NCI-H345 (cell line): ENCODE data around the gene ATP1A4.

Experiments used
- DNase-seq: peaks from one replicate; lab custom pipeline; 2025; lab: John Stamatoyannopoulos, UW

The ATP1A4 gene

DNA sequence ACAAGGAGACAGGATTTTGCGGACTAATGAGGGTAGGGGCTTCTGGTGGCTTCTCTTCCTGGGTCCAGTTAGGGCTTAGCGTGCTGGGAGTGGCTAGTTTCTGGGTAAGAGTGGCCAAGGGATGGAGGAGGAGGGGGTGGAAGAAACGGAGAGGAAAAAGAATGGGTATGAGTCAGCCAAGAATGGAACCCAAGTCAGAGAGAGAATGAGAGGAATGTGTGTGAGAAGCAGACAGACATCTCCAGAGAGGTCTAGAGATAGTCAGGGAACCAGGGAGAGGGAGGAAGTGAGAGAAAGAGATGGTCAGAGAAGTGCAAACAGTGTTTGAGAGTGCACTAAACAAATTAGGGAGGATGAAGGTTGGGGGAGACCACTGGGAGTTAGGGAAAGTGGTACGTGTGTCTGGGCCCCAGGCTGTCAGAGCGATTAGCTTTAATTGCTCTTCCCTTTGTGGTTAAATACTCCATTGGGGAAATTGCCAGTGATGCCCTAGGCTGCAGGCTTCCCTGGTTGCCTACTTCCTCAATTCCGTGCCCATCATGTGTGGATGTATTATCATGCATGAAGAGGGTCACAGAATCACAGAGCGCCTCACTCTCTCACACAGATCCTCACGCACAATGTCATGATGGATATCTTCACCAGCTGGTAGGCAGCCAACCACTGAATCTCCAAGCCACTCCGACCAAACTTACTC, 55.2 kb downstream of the ATP1A4 start:
- no peak for DNase-seq

DNA sequence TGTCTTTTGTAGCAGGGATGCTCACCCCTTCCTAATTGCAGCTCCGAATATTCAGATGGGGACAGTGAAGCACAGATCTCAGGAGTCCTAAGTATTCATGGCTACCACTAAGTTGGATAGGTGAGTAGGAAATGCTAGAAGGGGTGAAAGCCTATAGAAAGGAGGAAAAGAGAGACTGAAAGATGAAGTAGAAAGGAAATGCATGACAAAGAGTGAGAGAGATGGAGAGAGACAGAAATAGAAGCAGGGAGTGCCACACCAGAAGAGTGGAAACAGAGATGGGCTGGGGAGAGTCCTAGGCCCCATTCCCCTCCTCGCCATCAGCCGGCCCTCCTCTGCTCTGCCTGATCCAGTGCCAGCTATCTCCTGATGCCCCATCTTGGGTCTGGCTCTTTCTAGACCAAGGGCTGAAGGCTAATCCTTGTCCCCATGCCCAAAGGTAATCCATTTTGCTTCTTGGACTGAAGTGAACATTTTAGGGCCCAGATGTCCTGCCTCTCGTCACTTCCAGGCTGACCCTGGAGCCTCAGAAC, 55.8 kb downstream of the ATP1A4 start:
- no peak for DNase-seq

DNA sequence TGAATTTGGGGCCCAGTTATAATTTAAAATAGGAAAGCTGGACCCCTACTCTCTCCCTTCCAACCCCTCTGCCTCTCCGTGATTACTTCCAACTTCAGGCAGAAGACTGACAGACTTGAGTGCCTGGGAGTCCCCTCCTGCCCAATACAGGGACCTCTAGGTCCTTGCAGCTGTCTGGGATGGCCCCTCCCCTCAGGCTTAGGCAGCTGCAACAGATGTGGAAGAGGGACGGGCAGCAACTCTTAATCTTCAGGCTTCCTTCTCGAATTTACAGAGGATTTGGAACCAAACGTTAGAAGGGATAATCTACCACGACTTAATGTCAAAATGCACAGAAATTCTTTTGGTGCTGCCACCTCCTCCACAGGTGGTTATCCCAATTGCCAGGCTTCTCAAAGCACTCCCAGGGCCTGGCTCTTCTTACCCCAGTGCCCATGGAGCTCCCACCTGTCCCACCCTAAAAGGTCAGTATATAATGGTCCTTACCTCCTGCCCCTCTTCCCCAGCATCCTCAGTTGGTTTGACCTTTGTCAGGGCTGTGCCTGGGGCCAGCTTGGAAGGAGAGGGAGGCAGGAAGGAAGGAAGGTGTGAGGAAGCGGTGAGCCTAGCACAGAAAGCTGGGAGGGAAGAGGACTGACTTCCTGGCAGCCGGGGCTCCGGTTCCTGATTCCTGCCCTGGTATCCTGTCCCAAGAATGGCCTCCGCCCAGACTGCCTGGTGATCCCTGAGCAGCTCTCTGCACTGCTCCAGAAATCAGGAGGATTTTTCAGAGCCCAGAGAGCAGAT, 56.6 kb downstream of the ATP1A4 start:
- no peak for DNase-seq

DNA sequence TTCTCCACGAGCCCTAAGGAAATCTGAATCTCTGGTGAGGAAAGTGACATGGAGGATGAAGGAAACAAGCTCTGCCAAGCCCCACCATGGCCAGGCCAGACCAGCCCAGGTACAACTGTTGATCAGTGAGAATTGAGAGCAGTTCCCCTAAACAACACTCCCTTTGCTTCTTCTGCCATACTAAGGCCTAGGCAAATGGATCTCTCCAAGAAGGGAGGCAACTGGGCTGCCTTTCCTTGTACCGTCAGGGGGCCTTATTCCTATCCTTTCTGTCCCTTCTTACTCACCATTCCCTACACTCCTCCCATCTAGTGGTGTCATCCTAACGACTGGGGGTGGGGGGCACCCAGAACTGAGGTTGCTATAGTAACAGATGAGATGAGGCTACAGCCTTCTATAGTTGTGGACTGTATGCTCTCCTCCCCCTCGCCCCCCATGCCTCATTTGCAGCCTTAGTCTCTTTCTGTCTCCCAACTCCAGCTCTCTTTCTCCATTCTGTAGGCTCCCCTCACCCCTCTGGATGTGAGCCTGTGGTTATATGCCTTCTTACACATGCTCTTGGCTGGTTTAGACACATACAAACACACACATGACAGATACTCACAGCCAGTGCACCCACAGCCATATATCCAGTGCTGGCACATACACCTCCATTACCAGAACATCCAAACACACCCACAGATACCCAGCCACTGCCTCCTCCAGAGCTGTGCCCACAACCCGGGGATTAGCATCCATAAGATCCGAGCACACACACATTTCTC, 57.3 kb downstream of the ATP1A4 start:
- DNase-seq, result no peak

DNA sequence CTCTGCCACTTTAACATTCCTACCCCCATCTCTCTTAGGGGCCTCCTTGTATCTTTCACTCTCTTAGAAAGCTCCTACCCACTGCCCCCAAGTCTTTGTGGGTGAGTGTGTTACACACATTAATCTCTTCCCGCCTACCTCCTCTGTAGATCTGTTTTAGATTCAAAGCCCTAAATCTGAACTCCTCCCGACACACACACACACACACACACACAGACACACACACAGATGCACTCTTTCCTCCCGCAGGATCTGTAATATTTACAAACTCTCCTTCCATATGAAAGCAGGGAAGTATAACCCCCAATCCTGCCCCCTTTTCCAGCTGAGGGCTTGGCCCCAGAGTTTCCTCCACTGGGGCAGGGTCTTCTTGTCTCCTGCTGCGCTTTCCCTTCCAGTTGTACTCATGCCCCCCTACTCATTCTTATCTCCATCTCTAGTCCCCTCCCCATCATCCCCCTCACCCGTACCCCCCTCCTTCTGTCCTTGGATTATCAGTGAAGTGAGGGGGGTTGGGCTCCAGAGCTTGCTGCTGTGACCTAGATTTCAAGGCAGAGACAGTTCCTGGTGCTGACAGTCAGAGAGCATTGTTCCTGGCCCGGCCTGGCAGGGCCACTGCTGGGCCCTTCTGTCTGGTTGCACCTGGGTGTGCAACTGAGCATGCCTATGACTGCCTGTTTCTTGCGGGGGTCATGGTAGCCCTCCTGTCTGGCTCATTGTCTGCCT, 58.1 kb downstream of the ATP1A4 start:
- DNase-seq, result no peak

DNA sequence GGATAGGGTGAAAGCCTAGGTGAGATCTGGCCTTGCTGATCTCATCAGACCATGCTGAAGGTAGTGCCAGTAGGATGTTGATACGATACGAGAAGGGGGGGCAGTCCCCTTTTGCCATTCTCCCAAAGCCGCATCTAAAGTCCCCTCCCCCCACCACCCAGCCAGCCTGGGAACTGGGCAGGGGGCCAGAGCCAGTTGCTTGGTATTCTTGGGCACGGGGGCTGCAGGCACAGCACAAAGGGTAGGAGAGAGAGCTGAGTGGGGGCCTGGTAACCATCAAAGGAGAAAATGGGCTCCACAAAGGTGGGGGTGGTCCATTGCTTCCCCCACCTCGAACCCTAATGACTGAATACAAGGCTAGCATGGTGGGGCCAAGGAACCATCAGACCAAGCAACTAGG, 59.2 kb downstream of the ATP1A4 start:
- no peak for DNase-seq

DNA sequence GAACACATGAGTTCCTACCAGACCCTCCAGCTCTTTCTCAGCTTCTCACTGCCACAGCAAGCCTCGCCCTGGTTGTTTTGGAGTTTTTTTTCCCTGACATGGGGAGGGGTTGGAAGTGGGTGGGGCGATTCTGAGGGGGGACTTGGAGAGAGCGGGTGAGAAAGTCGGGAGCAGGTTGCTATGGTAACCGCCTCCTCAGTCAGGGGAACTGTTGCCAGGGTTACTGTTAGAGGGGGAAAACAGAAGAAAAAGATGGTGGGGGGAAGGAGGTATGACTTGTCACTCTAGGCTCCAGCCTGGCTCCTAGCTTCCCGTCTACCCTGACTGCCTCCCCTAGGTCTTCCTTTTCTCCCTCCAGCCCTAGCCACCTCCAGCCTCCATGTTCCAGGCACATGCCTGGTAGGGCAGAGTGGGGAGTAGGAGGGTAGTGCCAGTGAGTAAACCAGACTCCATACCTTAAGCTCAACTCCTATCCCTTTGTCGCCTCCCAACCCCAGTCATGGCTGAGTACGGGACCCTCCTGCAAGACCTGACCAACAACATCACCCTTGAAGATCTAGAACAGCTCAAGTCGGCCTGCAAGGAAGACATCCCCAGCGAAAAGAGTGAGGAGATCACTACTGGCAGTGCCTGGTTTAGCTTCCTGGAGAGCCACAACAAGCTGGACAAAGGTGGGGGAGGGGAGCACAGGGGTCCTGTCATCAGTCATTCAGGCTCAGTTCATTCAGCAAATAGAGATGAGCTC, 59.8 kb downstream of the ATP1A4 start:
- no peak for DNase-seq

DNA sequence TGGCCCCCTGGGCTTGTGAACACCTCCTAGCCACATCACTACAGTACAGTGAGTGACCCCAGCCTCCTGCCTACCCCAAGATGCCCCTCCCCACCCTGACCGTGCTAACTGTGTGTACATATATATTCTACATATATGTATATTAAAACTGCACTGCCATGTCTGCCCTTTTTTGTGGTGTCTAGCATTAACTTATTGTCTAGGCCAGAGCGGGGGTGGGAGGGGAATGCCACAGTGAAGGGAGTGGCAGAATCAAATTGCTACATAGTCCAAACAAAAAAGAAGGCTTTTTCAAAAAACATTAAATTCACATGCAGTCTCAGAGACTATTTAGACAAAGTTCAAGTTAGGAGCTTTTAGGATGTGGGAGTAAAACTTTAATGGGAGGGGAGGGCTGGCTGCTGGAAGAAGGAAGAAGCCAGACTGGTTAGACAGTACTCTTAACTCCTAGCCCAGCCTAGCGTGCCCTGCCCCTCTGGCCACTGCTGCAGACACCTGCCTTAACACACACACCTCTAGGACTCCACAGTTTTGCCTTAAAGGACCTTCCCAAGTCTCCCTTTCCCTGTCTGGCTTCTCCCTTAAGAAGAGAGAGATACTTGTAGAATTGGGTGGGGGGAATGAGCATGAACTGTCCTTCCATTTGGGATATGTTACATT, 63.2 kb downstream of the ATP1A4 start:
- no peak for DNase-seq

DNA sequence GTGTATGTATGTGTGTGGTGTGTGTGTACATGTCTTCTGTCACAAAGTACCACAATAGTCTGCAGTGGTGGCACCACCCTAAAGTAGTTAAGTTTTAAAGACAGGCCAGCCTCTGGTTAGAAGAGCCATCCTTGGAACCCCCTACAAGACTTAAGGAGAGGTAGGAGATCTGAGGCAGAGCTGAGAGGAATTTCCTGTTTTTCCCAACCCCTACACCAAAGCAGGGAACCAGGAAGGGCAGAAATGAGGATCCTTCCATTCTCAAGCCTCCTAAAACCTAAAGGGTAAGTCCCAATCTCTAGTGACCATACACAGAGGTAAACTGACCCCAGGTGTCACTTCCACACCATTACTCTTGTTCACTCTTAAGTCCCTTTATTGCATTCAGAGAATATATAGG, 64.9 kb downstream of the ATP1A4 start:
- DNase-seq, result no peak

DNA sequence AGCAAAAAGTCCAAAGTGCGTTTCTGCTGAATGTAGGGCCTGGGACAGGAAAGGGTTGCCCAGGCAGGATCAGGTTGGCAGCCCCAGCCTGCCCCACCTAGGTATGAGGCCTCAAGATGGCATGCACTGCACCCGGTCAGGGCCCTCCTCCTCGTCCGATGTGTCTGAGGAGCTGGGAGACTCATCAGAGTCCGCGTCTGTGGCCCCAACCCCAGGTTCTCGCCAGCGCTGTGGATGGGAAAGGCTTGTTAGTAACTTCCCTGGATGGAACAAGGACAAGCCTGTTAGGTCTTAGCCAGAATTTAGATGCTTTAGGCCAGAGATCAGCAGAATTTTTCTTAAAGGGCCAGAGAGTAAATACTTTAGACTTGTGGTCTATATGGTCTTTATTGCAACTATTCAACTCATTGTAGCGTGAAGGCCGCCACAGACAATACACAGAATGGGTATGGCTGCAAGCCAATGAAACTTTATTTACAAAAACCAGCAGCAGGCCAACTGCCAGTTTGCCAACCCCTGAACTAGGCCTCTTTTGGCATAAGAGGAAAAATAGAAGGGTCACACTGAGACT, 66.2 kb downstream of the ATP1A4 start:
- peak; percentile 38 for DNase-seq

DNA sequence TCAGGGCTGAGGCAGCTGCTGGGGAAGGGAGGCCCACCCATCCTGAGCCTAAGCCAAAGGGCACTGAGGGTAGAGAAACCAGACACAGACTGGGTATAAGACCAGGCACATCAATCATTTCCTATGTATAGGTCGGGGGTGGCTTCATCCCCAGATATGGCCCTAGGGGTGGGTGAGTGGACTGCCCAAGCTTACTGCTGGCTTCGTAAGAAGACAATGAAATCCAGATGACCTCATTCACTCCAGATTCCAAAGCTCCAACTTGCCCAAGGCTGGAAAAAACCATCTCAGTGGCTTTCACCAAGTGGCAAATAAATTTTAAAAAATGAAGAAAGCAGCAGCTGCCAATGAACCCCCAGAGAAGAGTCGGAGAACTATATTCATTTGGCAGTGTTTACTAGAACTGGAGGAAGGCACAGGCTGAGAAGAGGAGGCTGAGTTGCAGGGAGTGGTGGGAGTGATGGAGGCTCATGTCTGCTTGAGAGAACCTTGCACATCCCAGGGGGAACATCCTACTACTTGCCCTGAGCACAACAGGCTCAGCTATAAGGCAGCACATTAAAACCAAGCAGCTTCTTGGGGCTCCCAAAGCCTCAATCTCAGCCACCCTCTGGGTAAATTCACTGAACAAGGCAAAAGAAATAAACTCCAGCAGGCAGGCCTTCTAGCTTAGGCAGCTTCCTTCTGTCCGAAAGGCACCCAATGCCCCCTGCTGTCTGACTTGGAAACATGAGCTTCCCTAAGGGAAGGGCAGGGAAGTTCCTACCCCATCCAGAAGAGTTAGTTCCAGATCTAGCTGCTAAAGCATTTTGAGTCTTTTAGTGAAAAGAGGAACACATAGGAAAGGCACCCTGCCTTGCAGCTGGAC, 67.9 kb downstream of the ATP1A4 start:
- peak; percentile 31 for DNase-seq

DNA sequence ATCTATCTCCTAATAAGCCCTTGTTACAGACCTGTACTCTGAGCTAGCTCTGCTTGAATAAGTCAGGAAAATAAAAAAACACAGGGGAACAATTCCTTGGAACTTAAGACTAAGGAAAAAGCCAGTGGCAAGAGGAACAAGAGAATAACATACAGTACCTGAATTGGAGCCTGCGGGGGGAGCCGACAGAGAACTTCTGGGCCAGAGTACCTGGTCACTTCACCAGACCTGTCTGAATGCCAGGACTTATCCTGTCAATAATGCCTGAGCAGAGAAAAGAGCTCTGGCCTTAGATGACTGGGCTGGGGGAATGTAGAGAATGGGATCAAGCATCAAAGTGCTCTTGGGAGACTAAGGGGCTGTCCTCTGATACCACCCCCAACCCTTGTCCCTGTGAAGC, 68.9 kb downstream of the ATP1A4 start:
- DNase-seq, result no peak

DNA sequence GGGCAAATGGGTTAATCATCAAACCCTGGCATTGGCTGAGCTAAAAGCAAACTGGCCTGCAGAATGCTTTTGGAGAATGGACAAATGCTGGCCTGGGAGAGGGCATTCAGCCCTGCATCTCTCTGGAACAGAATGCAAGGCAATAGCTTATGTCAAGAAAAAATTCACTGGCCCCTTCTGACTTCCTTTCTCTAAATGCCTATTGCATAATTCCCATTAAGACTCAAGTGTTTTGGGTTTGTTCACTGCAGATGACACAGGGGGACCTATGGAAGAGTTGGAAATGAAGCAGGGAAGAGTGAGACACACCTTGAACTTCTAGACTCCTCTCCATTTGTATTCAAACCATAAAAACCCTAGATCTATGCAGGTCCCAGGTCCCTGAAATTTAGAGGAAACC, 69.7 kb downstream of the ATP1A4 start:
- no peak for DNase-seq

DNA sequence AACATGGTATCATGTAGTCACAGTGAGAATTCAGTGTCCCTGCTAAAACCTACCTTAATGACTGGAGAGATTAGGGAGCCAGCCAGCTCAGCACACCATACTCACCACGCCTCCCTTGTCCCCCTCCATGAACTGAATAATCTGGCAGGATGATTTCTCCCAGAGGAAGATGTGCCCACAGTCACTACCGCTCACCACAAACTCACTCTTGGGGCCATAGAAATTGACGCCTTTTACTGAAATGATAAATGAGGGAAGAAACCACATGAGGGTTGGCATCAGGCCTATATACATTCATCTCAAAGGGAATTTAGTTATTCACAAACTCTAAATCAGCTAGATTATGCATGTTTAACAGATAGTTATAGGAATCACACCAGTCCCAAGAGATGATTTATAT, 71.1 kb downstream of the ATP1A4 start:
- DNase-seq, result no peak

DNA sequence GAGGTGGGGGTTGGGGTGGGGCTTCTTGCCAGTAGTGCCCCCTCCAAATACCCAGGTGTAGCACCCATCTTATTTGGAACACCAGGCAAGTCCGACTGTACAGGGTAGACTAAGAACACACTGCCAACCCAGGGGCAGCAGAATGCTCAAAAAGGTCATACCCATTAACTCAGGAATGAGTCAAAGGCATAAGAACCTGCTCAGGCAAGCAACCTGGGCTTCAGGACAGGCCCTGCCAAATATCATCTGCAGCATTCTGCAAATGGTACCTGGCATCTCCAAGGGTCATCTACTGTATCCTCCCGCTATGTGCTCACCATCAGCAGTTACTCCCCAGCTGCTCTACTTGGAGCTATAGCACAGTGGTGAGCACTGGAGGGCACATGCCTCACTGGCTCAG, 73.2 kb downstream of the ATP1A4 start:
- DNase-seq, result no peak

DNA sequence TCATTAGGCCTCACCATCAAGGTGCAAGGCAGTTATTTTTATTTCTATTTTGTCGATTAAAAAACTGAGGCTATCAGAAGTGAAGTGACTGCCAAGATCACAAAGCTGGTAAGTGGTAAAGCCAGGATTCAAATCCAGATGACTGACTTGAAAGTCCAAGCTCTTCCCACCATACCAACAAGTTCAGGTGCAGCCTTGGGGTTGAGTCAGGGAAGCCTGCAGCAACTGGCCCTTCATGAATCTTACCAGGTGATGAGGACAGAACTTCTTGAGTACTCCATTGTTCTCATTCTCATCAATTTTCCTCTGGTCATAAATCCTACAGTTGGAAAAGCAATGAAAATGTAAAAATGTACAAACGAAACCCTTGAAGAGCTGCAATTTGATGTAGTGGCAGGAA, 73.9 kb downstream of the ATP1A4 start:
- no peak for DNase-seq

DNA sequence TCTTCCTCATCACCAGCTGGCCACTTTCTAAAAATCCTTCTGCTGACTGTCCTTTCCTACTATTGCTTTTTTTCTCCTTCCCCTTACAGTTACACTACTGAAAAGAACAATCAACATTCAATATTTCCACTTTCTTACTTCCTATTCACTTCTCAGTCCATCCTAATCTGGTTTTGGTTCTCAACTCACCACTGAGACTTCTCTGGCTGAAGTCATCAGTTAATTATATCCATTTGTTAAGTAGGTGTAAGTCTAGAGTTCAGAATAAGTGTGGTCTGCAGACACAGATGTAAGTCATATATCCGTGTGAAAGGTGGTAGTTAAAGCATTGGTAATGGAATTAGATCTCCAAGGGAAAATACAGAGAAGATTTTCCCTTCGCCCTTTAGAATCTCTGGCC, 75.2 kb downstream of the ATP1A4 start:
- DNase-seq, result no peak

DNA sequence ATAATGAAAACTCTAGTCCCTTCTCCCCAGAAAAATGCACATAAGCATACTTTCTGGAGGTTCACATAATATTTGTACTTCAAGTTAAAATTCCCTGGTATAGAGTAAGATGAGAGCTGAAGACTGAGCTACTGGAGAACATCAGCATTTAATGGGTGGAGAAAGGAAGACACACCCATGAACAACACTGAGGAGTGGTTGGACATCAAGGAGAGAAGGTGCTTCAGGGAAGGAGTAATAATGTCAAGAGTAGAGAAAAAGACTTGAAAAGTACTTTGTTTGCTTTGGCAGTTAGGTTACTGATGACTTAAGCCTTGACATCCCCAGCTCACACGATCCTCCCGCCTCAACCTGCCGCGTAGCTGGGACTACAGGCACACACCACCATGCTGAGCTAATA, 75.6 kb downstream of the ATP1A4 start:
- no peak for DNase-seq

DNA sequence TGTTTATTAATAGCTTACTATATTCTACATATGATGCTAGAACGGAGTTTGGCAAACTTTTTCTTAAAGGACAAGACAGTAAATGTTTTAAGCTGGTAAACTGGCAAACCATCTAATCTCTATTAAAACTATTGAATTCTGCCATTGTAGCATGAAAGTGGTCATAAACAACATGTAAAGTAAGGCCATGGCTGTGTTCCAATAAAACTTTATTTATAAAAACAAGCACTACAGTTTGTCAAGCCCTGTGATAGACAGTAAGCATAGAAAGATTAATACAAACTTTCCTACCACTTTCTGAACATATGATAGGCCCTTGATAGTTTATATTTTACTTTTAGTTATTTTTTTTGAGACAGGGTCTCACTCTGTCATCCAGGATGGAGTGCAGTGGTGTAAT, 76.2 kb downstream of the ATP1A4 start:
- no peak for DNase-seq

DNA sequence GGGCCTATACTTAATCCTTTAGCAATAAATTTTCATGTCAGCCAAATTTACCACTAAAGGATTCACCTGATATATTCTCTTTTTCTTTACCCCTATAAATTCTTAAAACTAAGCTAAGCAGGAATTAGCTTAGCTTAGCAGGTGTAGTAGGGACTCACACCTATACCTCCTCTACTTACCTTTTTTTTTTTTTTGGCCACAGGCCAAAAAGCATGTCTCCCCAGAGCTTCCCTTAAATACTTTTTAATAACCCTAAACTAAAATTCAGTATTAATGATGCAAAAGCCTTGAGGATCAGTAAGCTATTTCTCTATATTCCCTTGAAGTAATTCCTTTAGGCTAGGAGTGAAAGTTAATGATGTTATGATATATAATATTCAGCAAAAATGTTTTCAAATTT, 77.0 kb downstream of the ATP1A4 start:
- no peak for DNase-seq
